ENCODE results near the gene F12. TPM values are rescaled to one million over a fixed set of nuclear protein-coding genes. Genes with fewer than 3 reads are reported as not detected.

F12 gene
- total RNA-seq, 1 experiment from 2014 or later = 10.0 TPM

DNA sequence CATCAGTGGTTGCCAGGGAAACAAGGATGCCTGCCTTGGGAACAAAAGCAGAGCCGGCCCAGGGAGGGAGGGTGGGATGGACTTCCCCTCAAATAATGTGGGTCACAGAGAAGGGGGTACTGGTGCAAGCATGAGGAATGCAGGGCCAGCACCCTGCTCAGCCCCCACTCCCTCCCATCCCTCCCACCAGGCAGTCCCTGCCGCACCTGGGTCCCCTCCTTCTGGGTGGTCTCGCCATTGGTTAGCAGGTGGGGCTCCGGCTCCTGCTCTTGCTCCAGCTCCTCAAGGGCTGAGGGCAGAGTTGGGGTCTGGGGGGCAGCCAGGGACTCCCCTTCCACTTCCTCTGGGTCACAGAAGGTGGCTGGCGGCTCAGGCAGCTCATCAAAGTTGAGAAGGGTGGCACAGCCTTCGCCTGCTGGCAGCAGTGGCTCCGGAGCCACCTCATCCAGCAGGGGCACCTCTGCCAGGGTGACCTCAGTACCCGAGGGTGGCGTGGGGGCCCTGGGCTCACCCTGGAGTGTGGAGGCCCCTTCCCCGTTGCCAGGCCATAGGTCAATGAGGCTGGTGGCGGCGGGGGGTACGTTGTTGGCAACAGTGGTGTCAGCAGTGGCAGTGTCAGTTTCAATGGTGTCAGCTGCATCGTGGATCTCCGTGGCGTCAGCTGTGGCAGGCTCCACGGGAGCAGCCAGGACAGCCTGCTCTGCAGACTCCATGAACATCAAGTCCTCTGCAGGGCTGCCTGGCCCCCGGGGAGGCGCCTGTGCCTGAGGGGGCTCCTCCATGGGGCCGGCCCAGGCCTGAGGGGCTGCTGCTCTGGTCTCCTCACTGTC is 48.7 kb upstream of the F12 start:
- ChIA-PET CTCF (interaction anchor here (0.6 to 7.2 kb wide), 40 partner anchors 8 to 920 kb away, joined by 3 to 175 read pairs (median 5); partner anchors contain the start of genes DBN1, DDX41, F12 and GRK6), POLR2A (interaction anchor here (1.0 to 2.1 kb wide), 8 partner anchors 10 to 87 kb away, joined by 3 to 12 read pairs (median 4); partner anchors contain the start of gene PDLIM7)
- H3K27me3 Mint-ChIP-seq (ENCODE audit: low read depth) = peaks cover 3% of the 10 kb centered on the region
- H3K27ac Mint-ChIP-seq = no peak overlapping the region
- no peak for ATAC-seq
- TF ChIP-seq KAT7 (CRISPR knock-in tag; IDR thresholded peaks at IDR 0.05; ENCODE audit: borderline replicate concordance) (no peak), RELA (CRISPR knock-in tag; IDR thresholded peaks at IDR 0.05; ENCODE audit: borderline replicate concordance) (peak; percentile 48; the same call in 1 of the 2 replicates)
- DNase-seq (ENCODE audit: low spot score) = no peak
- H3K36me3 Mint-ChIP-seq = peaks cover 32% of the 10 kb centered on the region
- peaks cover 19% of the 10 kb centered on the region for H3K4me1 Mint-ChIP-seq
- no peak overlapping the region for H3K4me3 Mint-ChIP-seq
- H3K9me3 Mint-ChIP-seq = no peaks in the 10 kb centered on the region

- CTCF ChIA-PET = interaction anchor here (0.6 to 7.2 kb wide), 44 partner anchors 8 to 919 kb away, joined by 3 to 175 read pairs (median 5); partner anchors contain the start of genes DBN1, DDX41, F12 and GRK6
- peak overlapping the region; percentile 99 for H3K27ac Mint-ChIP-seq
- DNase-seq (ENCODE audit: low spot score) = peak; percentile 93
- ATAC-seq = peak; percentile 70
- H3K4me1 Mint-ChIP-seq = peaks cover 26% of the 10 kb centered on the region
- H3K9me3 Mint-ChIP-seq = no peaks in the 10 kb centered on the region
- peaks cover 24% of the 10 kb centered on the region for H3K36me3 Mint-ChIP-seq
- TF ChIP-seq, protein P1, sequence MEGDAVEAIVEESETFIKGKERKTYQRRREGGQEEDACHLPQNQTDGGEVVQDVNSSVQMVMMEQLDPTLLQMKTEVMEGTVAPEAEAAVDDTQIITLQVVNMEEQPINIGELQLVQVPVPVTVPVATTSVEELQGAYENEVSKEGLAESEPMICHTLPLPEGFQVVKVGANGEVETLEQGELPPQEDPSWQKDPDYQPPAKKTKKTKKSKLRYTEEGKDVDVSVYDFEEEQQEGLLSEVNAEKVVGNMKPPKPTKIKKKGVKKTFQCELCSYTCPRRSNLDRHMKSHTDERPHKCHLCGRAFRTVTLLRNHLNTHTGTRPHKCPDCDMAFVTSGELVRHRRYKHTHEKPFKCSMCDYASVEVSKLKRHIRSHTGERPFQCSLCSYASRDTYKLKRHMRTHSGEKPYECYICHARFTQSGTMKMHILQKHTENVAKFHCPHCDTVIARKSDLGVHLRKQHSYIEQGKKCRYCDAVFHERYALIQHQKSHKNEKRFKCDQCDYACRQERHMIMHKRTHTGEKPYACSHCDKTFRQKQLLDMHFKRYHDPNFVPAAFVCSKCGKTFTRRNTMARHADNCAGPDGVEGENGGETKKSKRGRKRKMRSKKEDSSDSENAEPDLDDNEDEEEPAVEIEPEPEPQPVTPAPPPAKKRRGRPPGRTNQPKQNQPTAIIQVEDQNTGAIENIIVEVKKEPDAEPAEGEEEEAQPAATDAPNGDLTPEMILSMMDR (IDR thresholded peaks at IDR 0.05) = peak; percentile 55
- TF ChIP-seq NR2C2 (CRISPR knock-in tag; IDR thresholded peaks at IDR 0.05) = 0 out of 2 replicates have a peak, but pooled peaks have one; percentile 18
- TF ChIP-seq, protein P2, sequence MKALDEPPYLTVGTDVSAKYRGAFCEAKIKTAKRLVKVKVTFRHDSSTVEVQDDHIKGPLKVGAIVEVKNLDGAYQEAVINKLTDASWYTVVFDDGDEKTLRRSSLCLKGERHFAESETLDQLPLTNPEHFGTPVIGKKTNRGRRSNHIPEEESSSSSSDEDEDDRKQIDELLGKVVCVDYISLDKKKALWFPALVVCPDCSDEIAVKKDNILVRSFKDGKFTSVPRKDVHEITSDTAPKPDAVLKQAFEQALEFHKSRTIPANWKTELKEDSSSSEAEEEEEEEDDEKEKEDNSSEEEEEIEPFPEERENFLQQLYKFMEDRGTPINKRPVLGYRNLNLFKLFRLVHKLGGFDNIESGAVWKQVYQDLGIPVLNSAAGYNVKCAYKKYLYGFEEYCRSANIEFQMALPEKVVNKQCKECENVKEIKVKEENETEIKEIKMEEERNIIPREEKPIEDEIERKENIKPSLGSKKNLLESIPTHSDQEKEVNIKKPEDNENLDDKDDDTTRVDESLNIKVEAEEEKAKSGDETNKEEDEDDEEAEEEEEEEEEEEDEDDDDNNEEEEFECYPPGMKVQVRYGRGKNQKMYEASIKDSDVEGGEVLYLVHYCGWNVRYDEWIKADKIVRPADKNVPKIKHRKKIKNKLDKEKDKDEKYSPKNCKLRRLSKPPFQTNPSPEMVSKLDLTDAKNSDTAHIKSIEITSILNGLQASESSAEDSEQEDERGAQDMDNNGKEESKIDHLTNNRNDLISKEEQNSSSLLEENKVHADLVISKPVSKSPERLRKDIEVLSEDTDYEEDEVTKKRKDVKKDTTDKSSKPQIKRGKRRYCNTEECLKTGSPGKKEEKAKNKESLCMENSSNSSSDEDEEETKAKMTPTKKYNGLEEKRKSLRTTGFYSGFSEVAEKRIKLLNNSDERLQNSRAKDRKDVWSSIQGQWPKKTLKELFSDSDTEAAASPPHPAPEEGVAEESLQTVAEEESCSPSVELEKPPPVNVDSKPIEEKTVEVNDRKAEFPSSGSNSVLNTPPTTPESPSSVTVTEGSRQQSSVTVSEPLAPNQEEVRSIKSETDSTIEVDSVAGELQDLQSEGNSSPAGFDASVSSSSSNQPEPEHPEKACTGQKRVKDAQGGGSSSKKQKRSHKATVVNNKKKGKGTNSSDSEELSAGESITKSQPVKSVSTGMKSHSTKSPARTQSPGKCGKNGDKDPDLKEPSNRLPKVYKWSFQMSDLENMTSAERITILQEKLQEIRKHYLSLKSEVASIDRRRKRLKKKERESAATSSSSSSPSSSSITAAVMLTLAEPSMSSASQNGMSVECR (CRISPR knock-in tag; IDR thresholded peaks at IDR 0.05; ENCODE audit: borderline replicate concordance) = no peak
- peak; percentile 29; the same call in 1 of the 2 replicates for TF ChIP-seq SP1 (CRISPR knock-in tag; conservative IDR thresholded peaks at IDR 0.05)
- peak; percentile 69 for TF ChIP-seq NFYB (CRISPR knock-in tag; conservative IDR thresholded peaks at IDR 0.05; ENCODE audit: low read depth)
- no peak for TF ChIP-seq RORB (CRISPR knock-in tag; IDR thresholded peaks at IDR 0.05)
- POLR2A ChIA-PET = interaction anchor here (1.0 to 2.1 kb wide), 8 partner anchors 9 to 86 kb away, joined by 3 to 12 read pairs (median 4); partner anchors contain the start of gene PDLIM7
- H3K27me3 Mint-ChIP-seq (ENCODE audit: low read depth) = peaks cover 6% of the 10 kb centered on the region
- peak overlapping the region; percentile 50 for H3K4me3 Mint-ChIP-seq
Measured at GRCh38 chr5:177456976-177457851, 47.9 kb upstream of the F12 start.

DNA sequence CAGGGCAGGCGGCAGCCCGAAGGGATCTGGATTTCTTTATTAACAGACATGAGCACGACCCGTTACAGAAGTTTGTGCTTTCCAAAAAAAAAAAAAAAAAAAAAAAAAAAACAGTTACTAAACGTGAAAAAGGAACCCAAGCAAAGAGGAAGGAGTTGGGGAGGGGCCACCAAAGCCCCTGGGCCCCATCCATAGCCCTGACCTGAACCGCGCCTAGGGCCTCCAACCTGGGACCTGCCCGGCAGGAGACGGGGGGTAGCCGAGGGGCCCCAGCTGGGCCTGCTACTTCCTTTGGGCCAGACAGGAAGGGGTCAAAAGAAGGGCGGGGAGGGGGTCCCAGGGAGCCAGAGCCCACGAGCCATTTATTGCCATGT is 47.2 kb upstream of the F12 start:
- Mint-ChIP-seq H3K4me1 (peaks cover 30% of the 10 kb centered on the region), H3K4me3 (peak overlapping the region; percentile 20; the same call in 1 of the 2 replicates), H3K27ac (peak overlapping the region; percentile 86), H3K9me3 (no peaks in the 10 kb centered on the region), H3K36me3 (peaks cover 20% of the 10 kb centered on the region), H3K27me3 (ENCODE audit: low read depth) (peaks cover 8% of the 10 kb centered on the region)
- DNase-seq (ENCODE audit: low spot score) (no peak), ATAC-seq (no peak)
- ChIA-PET CTCF (interaction anchor here (1.0 to 7.2 kb wide), 16 partner anchors 9 to 148 kb away, joined by 3 to 175 read pairs (median 12); partner anchors contain the start of genes DDX41, GRK6 and PRR7), POLR2A (interaction anchor here (1.8 to 2.1 kb wide), 2 partner anchors 9 to 37 kb away, joined by 10 to 12 read pairs; no protein-coding TSS in a partner anchor)
- TF ChIP-seq RORB (CRISPR knock-in tag; IDR thresholded peaks at IDR 0.05) = no peak
- TF ChIP-seq E2F4 (CRISPR knock-in tag; IDR thresholded peaks at IDR 0.05; ENCODE audit: borderline replicate concordance, low read depth) = no peak
- TF ChIP-seq, protein P3, sequence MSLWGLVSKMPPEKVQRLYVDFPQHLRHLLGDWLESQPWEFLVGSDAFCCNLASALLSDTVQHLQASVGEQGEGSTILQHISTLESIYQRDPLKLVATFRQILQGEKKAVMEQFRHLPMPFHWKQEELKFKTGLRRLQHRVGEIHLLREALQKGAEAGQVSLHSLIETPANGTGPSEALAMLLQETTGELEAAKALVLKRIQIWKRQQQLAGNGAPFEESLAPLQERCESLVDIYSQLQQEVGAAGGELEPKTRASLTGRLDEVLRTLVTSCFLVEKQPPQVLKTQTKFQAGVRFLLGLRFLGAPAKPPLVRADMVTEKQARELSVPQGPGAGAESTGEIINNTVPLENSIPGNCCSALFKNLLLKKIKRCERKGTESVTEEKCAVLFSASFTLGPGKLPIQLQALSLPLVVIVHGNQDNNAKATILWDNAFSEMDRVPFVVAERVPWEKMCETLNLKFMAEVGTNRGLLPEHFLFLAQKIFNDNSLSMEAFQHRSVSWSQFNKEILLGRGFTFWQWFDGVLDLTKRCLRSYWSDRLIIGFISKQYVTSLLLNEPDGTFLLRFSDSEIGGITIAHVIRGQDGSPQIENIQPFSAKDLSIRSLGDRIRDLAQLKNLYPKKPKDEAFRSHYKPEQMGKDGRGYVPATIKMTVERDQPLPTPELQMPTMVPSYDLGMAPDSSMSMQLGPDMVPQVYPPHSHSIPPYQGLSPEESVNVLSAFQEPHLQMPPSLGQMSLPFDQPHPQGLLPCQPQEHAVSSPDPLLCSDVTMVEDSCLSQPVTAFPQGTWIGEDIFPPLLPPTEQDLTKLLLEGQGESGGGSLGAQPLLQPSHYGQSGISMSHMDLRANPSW (CRISPR knock-in tag; conservative IDR thresholded peaks at IDR 0.05; ENCODE audit: low read depth) = no peak
- TF ChIP-seq ELF4 (CRISPR knock-in tag; IDR thresholded peaks at IDR 0.05; ENCODE audit: low read depth) = no peak
- no peak for TF ChIP-seq SP1 (CRISPR knock-in tag; conservative IDR thresholded peaks at IDR 0.05)
- no peak for TF ChIP-seq NR2C2 (CRISPR knock-in tag; IDR thresholded peaks at IDR 0.05)
- TF ChIP-seq TP53 (CRISPR knock-in tag; IDR thresholded peaks at IDR 0.05) = no peak
- TF ChIP-seq ZNF396 (CRISPR knock-in tag; IDR thresholded peaks at IDR 0.05; ENCODE audit: borderline replicate concordance) = no peak
- no peak for TF ChIP-seq USF1 (CRISPR knock-in tag; IDR thresholded peaks at IDR 0.05)
- TF ChIP-seq FOXJ3 (CRISPR knock-in tag; IDR thresholded peaks at IDR 0.05; ENCODE audit: borderline replicate concordance) = no peak
- no peak for TF ChIP-seq ZNF219 (CRISPR knock-in tag; IDR thresholded peaks at IDR 0.05; ENCODE audit: borderline replicate concordance)

All from WTC11 (cell line).